Measurements from ENCODE around the gene RNF208.

DNA sequence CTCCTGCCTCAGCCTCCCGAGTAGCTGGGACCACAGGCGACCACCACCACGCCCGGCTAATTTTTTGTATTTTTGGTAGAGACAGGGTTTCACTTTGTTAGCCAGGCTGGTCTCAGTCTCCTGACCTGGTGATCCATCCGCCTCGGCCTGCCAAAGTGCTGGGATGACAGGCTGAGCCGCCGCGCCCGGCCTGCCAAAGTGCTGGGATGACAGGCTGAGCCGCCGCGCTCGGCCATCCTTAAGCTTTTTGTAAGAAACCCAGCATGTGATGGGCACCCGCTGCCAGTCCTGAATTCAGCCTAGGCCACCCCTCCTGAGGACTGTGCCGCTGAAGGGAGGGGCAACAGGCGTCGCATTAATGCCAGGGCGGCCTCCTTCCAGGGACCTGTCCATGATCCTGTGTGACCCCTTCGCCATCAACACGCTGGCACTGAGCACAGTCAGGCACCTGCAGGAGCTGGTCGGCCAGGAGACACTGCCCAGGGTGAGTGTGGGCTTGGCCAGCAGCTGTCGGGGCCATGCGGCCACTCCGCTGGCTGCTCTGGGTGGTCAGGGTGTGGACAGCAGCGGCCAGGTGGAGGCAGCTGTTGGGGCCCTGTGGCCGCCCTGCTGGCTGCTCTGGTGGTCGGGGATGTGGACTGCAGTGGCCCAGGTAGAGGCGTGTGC is 43.6 kb upstream of the RNF208 start:
- TF ChIP-seq, protein P1, sequence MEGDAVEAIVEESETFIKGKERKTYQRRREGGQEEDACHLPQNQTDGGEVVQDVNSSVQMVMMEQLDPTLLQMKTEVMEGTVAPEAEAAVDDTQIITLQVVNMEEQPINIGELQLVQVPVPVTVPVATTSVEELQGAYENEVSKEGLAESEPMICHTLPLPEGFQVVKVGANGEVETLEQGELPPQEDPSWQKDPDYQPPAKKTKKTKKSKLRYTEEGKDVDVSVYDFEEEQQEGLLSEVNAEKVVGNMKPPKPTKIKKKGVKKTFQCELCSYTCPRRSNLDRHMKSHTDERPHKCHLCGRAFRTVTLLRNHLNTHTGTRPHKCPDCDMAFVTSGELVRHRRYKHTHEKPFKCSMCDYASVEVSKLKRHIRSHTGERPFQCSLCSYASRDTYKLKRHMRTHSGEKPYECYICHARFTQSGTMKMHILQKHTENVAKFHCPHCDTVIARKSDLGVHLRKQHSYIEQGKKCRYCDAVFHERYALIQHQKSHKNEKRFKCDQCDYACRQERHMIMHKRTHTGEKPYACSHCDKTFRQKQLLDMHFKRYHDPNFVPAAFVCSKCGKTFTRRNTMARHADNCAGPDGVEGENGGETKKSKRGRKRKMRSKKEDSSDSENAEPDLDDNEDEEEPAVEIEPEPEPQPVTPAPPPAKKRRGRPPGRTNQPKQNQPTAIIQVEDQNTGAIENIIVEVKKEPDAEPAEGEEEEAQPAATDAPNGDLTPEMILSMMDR (IDR thresholded peaks at IDR 0.05; ENCODE audit: borderline replicate concordance, extremely low read depth, low read length, poor library complexity, severe bottlenecking), result no peak
- TF ChIP-seq EZH2 (IDR thresholded peaks at IDR 0.05; ENCODE audit: borderline replicate concordance, low read depth, low read length, severe bottlenecking), result no peak
